Liver (tissue), 3 donors: ENCODE measurements around the gene ATP6V1F.

Source experiments
- EGR1 ChIP-seq, 2 donors: IDR thresholded peaks; 2 replicates each; pipeline ENCODE4 v1.6.1; 2016 to 2018; ENCODE audit warnings: antibody characterized with exemption in 2 of 2, low read depth in 2 of 2
- FOXA1 ChIP-seq: IDR thresholded peaks from 2 replicates; pipeline ENCODE4 v1.6.1; 2016; ENCODE audit warnings: antibody characterized with exemption
- GABPA ChIP-seq, 2 donors: IDR thresholded peaks in 1 of 2; conservative IDR thresholded peaks in 1 of 2; 2 replicates each; pipeline ENCODE4 v1.6.1; 2016; ENCODE audit warnings: antibody characterized with exemption in 2 of 2, mild to moderate bottlenecking in 1 of 2, moderate library complexity in 1 of 2
- HNF4A ChIP-seq, 2 donors: conservative IDR thresholded peaks; 2 replicates each; pipeline ENCODE4 v1.6.1; 2016; ENCODE audit warnings: antibody characterized with exemption in 2 of 2, mild to moderate bottlenecking in 2 of 2
- HNF4G ChIP-seq: IDR thresholded peaks from 2 replicates; pipeline ENCODE4 v1.6.1; 2016; ENCODE audit warnings: antibody characterized with exemption
- JUND ChIP-seq, 2 donors: IDR thresholded peaks; 2 replicates each; pipeline ENCODE4 v1.6.1; 2016; ENCODE audit warnings: antibody characterized with exemption in 2 of 2
- RAD21 ChIP-seq, 2 donors: IDR thresholded peaks; 2 replicates each; pipeline ENCODE4 v1.6.1; 2016; ENCODE audit warnings: antibody characterized with exemption in 2 of 2, mild to moderate bottlenecking in 2 of 2
- SP1 ChIP-seq: IDR thresholded peaks from 2 replicates; pipeline ENCODE4 v1.6.1; 2018; ENCODE audit warnings: antibody characterized with exemption, mild to moderate bottlenecking
- YY1 ChIP-seq: IDR thresholded peaks from 2 replicates; pipeline ENCODE4 v1.6.1; 2016; ENCODE audit warnings: antibody characterized with exemption, mild to moderate bottlenecking
- TF ChIP-seq, protein P1 (sequence below): fragments of 150-350 bp; IDR thresholded peaks from 2 replicates; pipeline ENCODE4 v1.5.1; 2017; ENCODE audit warnings: improper control_type of control experiment, low read depth, low read length; ENCODE audit not compliant: missing input control
- TF ChIP-seq, protein P2 (sequence below): IDR thresholded peaks from 2 replicates; pipeline ENCODE4 v1.6.1; 2016; ENCODE audit warnings: antibody characterized with exemption, mild to moderate bottlenecking
- TF ChIP-seq, protein P3 (sequence below): IDR thresholded peaks from 2 replicates; pipeline ENCODE4 v1.6.1; 2016; ENCODE audit warnings: antibody characterized with exemption
- TF ChIP-seq, protein P4 (sequence below): IDR thresholded peaks from 2 replicates; pipeline ENCODE4 v1.6.1; 2016; ENCODE audit warnings: antibody characterized with exemption
- donor health status: healthy.
- donor health status: healthy.

DNA sequence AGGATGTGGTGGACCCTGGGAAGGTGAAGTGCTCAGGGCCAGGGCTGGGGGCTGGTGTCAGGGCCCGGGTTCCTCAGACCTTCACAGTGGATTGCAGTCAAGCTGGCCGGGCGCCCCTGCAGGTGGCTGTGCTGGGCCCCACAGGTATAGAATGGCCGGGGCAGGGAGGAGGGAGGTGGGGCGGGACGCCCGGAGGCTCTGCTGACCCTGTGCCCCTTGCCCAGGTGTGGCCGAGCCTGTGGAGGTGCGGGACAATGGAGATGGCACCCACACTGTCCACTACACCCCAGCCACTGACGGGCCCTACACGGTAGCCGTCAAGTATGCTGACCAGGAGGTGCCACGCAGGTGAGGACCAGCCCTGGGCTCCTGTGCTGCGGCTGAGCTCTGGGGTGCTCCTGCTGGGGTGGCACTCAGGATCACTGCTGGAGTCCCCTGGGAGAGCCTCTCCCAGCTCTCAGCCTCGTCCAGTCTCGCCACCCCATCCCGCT, 14.9 kb upstream of the ATP6V1F start:
- TF ChIP-seq, protein P1, sequence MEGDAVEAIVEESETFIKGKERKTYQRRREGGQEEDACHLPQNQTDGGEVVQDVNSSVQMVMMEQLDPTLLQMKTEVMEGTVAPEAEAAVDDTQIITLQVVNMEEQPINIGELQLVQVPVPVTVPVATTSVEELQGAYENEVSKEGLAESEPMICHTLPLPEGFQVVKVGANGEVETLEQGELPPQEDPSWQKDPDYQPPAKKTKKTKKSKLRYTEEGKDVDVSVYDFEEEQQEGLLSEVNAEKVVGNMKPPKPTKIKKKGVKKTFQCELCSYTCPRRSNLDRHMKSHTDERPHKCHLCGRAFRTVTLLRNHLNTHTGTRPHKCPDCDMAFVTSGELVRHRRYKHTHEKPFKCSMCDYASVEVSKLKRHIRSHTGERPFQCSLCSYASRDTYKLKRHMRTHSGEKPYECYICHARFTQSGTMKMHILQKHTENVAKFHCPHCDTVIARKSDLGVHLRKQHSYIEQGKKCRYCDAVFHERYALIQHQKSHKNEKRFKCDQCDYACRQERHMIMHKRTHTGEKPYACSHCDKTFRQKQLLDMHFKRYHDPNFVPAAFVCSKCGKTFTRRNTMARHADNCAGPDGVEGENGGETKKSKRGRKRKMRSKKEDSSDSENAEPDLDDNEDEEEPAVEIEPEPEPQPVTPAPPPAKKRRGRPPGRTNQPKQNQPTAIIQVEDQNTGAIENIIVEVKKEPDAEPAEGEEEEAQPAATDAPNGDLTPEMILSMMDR, result no peak
- TF ChIP-seq JUND (IDR thresholded peaks at IDR 0.05) (no peak), HNF4G (no peak), YY1 (no peak), EGR1 (IDR thresholded peaks at IDR 0.05; ENCODE audit: low read depth in 2 of 2) (no peak), SP1 (no peak), RAD21 (IDR thresholded peaks at IDR 0.05) (no peak), FOXA1 (no peak), GABPA (IDR thresholded peaks at IDR 0.05 in 1 of 2, conservative IDR thresholded peaks at IDR 0.05 in 1 of 2) (no peak), HNF4A (conservative IDR thresholded peaks at IDR 0.05) (no peak)
- TF ChIP-seq, protein P2, sequence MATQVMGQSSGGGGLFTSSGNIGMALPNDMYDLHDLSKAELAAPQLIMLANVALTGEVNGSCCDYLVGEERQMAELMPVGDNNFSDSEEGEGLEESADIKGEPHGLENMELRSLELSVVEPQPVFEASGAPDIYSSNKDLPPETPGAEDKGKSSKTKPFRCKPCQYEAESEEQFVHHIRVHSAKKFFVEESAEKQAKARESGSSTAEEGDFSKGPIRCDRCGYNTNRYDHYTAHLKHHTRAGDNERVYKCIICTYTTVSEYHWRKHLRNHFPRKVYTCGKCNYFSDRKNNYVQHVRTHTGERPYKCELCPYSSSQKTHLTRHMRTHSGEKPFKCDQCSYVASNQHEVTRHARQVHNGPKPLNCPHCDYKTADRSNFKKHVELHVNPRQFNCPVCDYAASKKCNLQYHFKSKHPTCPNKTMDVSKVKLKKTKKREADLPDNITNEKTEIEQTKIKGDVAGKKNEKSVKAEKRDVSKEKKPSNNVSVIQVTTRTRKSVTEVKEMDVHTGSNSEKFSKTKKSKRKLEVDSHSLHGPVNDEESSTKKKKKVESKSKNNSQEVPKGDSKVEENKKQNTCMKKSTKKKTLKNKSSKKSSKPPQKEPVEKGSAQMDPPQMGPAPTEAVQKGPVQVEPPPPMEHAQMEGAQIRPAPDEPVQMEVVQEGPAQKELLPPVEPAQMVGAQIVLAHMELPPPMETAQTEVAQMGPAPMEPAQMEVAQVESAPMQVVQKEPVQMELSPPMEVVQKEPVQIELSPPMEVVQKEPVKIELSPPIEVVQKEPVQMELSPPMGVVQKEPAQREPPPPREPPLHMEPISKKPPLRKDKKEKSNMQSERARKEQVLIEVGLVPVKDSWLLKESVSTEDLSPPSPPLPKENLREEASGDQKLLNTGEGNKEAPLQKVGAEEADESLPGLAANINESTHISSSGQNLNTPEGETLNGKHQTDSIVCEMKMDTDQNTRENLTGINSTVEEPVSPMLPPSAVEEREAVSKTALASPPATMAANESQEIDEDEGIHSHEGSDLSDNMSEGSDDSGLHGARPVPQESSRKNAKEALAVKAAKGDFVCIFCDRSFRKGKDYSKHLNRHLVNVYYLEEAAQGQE, result no peak
- TF ChIP-seq, protein P3, sequence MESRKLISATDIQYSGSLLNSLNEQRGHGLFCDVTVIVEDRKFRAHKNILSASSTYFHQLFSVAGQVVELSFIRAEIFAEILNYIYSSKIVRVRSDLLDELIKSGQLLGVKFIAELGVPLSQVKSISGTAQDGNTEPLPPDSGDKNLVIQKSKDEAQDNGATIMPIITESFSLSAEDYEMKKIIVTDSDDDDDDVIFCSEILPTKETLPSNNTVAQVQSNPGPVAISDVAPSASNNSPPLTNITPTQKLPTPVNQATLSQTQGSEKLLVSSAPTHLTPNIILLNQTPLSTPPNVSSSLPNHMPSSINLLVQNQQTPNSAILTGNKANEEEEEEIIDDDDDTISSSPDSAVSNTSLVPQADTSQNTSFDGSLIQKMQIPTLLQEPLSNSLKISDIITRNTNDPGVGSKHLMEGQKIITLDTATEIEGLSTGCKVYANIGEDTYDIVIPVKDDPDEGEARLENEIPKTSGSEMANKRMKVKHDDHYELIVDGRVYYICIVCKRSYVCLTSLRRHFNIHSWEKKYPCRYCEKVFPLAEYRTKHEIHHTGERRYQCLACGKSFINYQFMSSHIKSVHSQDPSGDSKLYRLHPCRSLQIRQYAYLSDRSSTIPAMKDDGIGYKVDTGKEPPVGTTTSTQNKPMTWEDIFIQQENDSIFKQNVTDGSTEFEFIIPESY, result no peak
- TF ChIP-seq, protein P4, sequence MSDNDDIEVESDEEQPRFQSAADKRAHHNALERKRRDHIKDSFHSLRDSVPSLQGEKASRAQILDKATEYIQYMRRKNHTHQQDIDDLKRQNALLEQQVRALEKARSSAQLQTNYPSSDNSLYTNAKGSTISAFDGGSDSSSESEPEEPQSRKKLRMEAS, result no peak
